ENCODE results near the gene SUGCT. TPM values are rescaled to one million over a fixed set of nuclear protein-coding genes. Genes with fewer than 3 reads are reported as not detected.

Gene SUGCT
- total and polyA plus RNA-seq, 2 of the 8 experiments (the other 6 are each of a cell fraction or from before 2014, with no cell fraction given) = 2.8 to 5.4 TPM

GRCh38 chr7:40421433-40421832 is 286.6 kb downstream of the SUGCT start (continued):
- TF ChIP-seq BACH1 (IDR thresholded peaks at IDR 0.05; ENCODE audit: low read length) = no peak
